Measurements from ENCODE around the gene NFATC3.
"Not testable (repeated sequence)": the region's sequence is repeated elsewhere in the genome, so short reads cannot be mapped to it uniquely, and the experiment has no call there.

Gene NFATC3

GRCh38 chr16:68162413-68162812 is 77.2 kb downstream of the NFATC3 start:
- Histone ChIP-seq H4K20me1 (peaks cover 6% of the 10 kb centered on the region; the same call in 1 of the 2 replicates), H3K36me3 (peaks cover 72% of the 10 kb centered on the region), H3K4me2 (no peak overlapping the region), H3K27me3 (no peaks in the 10 kb centered on the region), H3K9ac (no peak overlapping the region), H3K27ac (no peak overlapping the region), H3K9me3 (peaks cover 19% of the 10 kb centered on the region), H3K4me3 (no peak overlapping the region), H3K4me1 (no peaks in the 10 kb centered on the region)
- TF ChIP-seq Cebpa-rat (IDR thresholded peaks at IDR 0.05), result no peak

GRCh38 chr16:68163275-68163674 is 78.1 kb downstream of the NFATC3 start:
- not testable (repeated sequence) for H3K27me3 ChIP-seq, H3K4me1 ChIP-seq, H3K4me2 ChIP-seq, H3K4me3 ChIP-seq, H3K27ac ChIP-seq, H3K9ac ChIP-seq, H4K20me1 ChIP-seq
- Histone ChIP-seq H3K36me3 (peaks cover 73% of the 10 kb centered on the region), H3K9me3 (peaks cover 19% of the 10 kb centered on the region)

GRCh38 chr16:68166264-68166663 is 81.1 kb downstream of the NFATC3 start:
- H3K9ac ChIP-seq, result no peak overlapping the region
- no peak overlapping the region for H3K4me2 ChIP-seq
- peaks cover 19% of the 10 kb centered on the region for H3K9me3 ChIP-seq
- H3K27me3 ChIP-seq, result no peaks in the 10 kb centered on the region
- H3K4me1 ChIP-seq, result no peaks in the 10 kb centered on the region
- H3K27ac ChIP-seq, result no peak overlapping the region
- H3K36me3 ChIP-seq, result peaks cover 73% of the 10 kb centered on the region
- H4K20me1 ChIP-seq, result peaks cover 6% of the 10 kb centered on the region; the same call in 1 of the 2 replicates
- TF ChIP-seq Cebpa-rat (IDR thresholded peaks at IDR 0.05), result no peak
- H3K4me3 ChIP-seq, result no peak overlapping the region

GRCh38 chr16:68179196-68179795 is 94.1 kb downstream of the NFATC3 start:
- TF ChIP-seq Cebpa-rat (IDR thresholded peaks at IDR 0.05), result no peak
- Histone ChIP-seq H4K20me1 (no peaks in the 10 kb centered on the region; the same call in 1 of the 2 replicates), H3K4me1 (no peaks in the 10 kb centered on the region)

GRCh38 chr16:68179855-68180254 is 94.7 kb downstream of the NFATC3 start:
- no peaks in the 10 kb centered on the region; the same call in 1 of the 2 replicates for H4K20me1 ChIP-seq
- H3K4me2 ChIP-seq, result no peak overlapping the region
- H3K4me3 ChIP-seq, result no peak overlapping the region
- no peak overlapping the region for H3K27ac ChIP-seq
- no peak overlapping the region for H3K9ac ChIP-seq
- no peaks in the 10 kb centered on the region for H3K27me3 ChIP-seq
- H3K4me1 ChIP-seq, result no peaks in the 10 kb centered on the region
- peaks cover 86% of the 10 kb centered on the region for H3K36me3 ChIP-seq
- TF ChIP-seq Cebpa-rat (IDR thresholded peaks at IDR 0.05), result no peak
- H3K9me3 ChIP-seq, result peaks cover under 1% of the 10 kb centered on the region; the same call in 1 of the 2 replicates

More at GRCh38 chr16:68179196-68179795, 94.1 kb downstream of the NFATC3 start:
- Histone ChIP-seq H3K27ac (no peak overlapping the region), H3K4me3 (no peak overlapping the region), H3K4me2 (no peak overlapping the region), H3K9ac (no peak overlapping the region), H3K9me3 (no peaks in the 10 kb centered on the region), H3K27me3 (no peaks in the 10 kb centered on the region), H3K36me3 (peaks cover 86% of the 10 kb centered on the region)

GRCh38 chr16:68183046-68183445 is 97.9 kb downstream of the NFATC3 start:
- no peaks in the 10 kb centered on the region; the same call in 1 of the 2 replicates for H4K20me1 ChIP-seq
- peaks cover 96% of the 10 kb centered on the region for H3K36me3 ChIP-seq
- no peaks in the 10 kb centered on the region for H3K4me1 ChIP-seq
- H3K27me3 ChIP-seq, result no peaks in the 10 kb centered on the region
- H3K4me3 ChIP-seq, result no peak overlapping the region
- no peak overlapping the region for H3K9ac ChIP-seq
- H3K4me2 ChIP-seq, result no peak overlapping the region
- H3K27ac ChIP-seq, result no peak overlapping the region
- no peak for TF ChIP-seq Cebpa-rat (IDR thresholded peaks at IDR 0.05)
- peaks cover 26% of the 10 kb centered on the region for H3K9me3 ChIP-seq

- no peak overlapping the region for H3K4me2 ChIP-seq
- H3K4me3 ChIP-seq, result no peak overlapping the region
- H4K20me1 ChIP-seq, result no peaks in the 10 kb centered on the region
- H3K9me3 ChIP-seq, result peaks cover 30% of the 10 kb centered on the region
- no peak overlapping the region for H3K27ac ChIP-seq
- no peak for TF ChIP-seq Cebpa-rat (IDR thresholded peaks at IDR 0.05)
- no peak overlapping the region for H3K9ac ChIP-seq
- no peaks in the 10 kb centered on the region for H3K27me3 ChIP-seq
- peaks cover 98% of the 10 kb centered on the region for H3K36me3 ChIP-seq
- H3K4me1 ChIP-seq, result no peaks in the 10 kb centered on the region
These were observed 101.7 kb downstream of the NFATC3 start for GRCh38 chr16:68186877-68187276.

- Histone ChIP-seq H3K9me3 (peaks cover 30% of the 10 kb centered on the region), H3K36me3 (peaks cover 96% of the 10 kb centered on the region), H3K4me2 (no peak overlapping the region), H3K4me1 (no peaks in the 10 kb centered on the region), H4K20me1 (no peaks in the 10 kb centered on the region), H3K27ac (no peak overlapping the region), H3K9ac (no peak overlapping the region), H3K4me3 (no peak overlapping the region), H3K27me3 (no peaks in the 10 kb centered on the region)
- TF ChIP-seq Cebpa-rat (IDR thresholded peaks at IDR 0.05), result no peak
These were observed 102.3 kb downstream of the NFATC3 start for GRCh38 chr16:68187505-68187904.

- Histone ChIP-seq H3K4me2 (no peak overlapping the region), H3K27me3 (no peaks in the 10 kb centered on the region), H3K36me3 (peaks cover 96% of the 10 kb centered on the region), H3K4me1 (no peaks in the 10 kb centered on the region), H4K20me1 (no peaks in the 10 kb centered on the region; the same call in 1 of the 2 replicates), H3K27ac (no peak overlapping the region), H3K9ac (no peak overlapping the region), H3K9me3 (peaks cover 30% of the 10 kb centered on the region), H3K4me3 (no peak overlapping the region)
- TF ChIP-seq Cebpa-rat (IDR thresholded peaks at IDR 0.05), result no peak
These were observed 103.0 kb downstream of the NFATC3 start for GRCh38 chr16:68188170-68188569.

GRCh38 chr16:68190081-68190480 is 104.9 kb downstream of the NFATC3 start:
- no peak overlapping the region for H3K4me2 ChIP-seq
- no peak overlapping the region for H3K27ac ChIP-seq
- no peaks in the 10 kb centered on the region for H3K27me3 ChIP-seq
- H3K9me3 ChIP-seq, result peaks cover 28% of the 10 kb centered on the region
- H3K4me3 ChIP-seq, result no peak overlapping the region
- no peaks in the 10 kb centered on the region for H3K4me1 ChIP-seq
- H3K36me3 ChIP-seq, result peaks cover 92% of the 10 kb centered on the region
- no peak overlapping the region for H3K9ac ChIP-seq
- TF ChIP-seq Cebpa-rat (IDR thresholded peaks at IDR 0.05), result no peak
- H4K20me1 ChIP-seq, result no peaks in the 10 kb centered on the region; the same call in 1 of the 2 replicates

Measured in BLaER1 (cell line).